Suppressor macrophage treated with lipopolysaccharide for 1 hour (primary cell): ENCODE data around the gene RBMS3.
A peak's percentile ranks its signal among the peaks of the same experiment; 100 is the strongest.
"Not testable (repeated sequence)": the region's sequence is repeated elsewhere in the genome, so short reads cannot be mapped to it uniquely, and the experiment has no call there.

Source experiments
- DNase-seq, 3 donors: peaks; one replicate each; pipeline ENCODE4 v3.0.0-alpha.2; 2020 to 2022

Gene RBMS3

DNA sequence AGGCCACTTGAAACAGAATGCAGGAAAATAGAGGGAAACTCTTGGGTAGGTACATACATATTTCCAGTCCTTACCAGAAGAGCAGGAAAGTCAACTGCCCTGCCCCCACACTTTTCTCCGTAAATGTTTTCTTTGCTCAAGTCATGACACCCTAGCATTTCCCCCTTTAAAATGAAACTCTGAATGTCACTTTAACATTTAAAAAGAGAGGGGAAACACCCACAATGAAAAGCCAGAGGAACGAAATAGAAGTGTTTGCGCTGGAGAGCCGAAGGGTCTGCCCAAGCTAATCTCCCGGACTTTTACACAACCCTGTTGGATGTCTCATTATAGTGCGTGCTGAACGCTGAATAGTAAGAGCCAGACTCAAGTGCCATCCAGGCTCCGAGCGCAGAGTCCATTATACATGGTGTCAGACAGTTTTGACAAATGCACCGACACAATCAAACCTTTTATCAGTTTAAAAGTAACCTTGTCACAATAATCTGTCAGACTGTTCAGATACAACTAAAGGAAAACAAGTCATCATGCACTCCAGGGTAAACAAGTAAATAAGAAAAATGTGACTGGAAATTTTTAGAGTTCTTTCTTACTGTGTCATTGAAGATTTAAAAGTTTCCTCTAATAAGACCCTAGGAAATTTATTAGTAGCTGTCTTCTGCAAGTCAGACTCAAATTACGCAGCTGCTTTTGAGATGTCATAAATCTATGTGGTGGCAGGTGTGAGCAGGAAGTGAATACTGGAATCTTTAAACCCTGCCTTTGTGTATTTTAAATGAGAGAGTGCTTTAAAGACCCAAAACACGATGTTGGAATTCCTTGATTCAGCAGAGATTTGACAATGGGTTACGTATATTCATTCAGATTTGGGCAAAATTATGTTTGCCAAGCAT, 159.8 kb downstream of the RBMS3 start:
- peak in 1 of 3 donors; percentile 0 for DNase-seq

DNA sequence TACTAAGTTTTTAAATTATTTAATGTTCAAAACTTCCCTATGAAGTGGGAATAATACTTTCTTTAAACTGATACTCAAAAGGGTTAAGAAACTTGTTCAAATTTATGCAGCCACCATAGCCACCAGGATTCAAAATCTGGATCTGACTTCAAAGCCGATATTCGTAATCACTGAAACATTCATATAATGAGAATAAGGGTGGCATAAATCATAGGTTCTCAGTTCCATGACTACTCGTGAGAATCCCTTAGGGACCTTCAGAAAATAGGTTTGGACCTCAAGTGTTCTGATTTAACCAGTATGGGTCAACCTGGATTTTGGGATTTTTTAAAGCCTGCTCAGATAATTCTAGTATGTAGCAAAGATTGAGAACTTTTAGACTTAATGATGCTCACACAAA, 160.6 kb downstream of the RBMS3 start:
- DNase-seq: no peak

GRCh38 chr3:29447946-29448627, 167.2 kb downstream of the RBMS3 start:
- DNase-seq: no peak

GRCh38 chr3:29451920-29452319, 171.0 kb downstream of the RBMS3 start:
- no peak for DNase-seq

DNA sequence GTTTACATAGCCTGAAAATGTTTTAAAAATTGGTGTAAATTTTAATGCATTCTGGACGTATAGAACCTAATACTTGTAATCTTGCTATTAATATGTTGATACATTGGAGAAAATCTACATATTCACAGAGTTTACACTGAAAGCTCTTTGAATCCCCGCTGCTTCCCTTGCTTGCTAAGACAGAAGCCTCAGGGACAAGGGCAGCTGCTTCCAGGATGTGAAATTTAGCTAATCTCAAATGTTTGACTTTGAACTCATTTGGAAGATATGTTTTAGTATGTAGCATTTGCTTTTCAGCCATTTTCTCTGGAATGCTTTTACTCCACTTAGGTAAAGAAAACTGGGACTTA, 172.0 kb downstream of the RBMS3 start:
- DNase-seq: no peak

GRCh38 chr3:29453284-29454001, 172.6 kb downstream of the RBMS3 start:
- DNase-seq: no peak

DNA sequence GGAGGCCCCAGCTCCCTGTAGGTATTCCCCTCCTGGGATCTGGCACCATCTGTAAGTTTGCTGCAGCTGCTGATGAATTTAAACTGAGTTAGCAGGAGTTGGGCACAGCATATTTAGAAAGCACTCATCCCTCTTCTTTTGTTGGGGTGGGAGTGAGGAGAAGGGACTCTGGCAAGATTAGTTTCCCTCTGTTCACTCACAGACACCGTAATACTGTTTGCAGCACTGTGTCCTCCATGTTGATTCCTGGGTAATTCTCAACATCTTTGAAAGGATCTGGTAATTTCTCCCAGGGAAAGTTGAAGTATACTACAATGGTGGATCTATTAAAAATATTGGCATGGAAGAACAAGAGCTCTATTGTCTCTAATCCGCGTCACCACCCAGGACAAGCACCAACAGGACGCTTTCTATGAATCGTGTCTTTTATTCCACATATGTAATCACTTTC, 173.3 kb downstream of the RBMS3 start:
- no peak for DNase-seq

GRCh38 chr3:29456901-29457300, 176.0 kb downstream of the RBMS3 start:
- DNase-seq: no peak

GRCh38 chr3:29463304-29463703, 182.4 kb downstream of the RBMS3 start:
- no peak for DNase-seq

DNA sequence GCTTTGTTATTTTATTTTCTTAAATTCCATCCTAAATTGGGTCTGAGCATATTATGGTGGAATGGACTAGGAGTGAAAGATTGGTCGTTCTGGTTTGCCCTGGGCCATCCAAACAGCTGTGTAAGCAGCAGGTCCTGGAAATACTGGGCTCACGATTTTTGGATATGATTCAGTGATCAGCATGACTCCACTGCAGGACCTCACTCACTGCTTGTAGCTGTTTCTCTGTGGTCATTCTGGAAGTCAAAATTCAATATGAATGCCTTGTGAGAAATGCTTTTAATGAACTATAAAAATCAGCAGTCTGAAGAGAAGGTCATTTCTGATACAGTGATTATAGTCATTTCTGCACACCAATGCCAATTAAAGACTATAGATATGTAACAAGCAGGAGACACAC, 185.0 kb downstream of the RBMS3 start:
- DNase-seq: no peak

DNA sequence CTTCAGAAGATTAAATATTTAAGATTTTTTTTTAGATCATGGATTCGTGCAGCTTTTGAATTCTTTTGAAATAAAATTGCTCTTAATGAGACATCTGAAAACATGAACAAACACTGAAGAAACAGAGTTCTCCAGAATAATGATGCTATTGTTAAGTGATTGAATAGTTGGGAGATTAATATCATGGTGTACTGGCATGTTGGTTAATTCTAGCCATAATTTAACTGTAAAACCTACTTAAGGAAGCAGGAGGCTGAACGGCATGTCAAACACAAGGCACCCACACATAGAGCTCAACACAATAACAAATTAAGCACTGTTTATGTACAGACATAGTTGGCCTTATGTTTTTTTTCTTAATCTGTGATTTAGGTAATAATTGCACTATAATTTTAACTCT, 185.6 kb downstream of the RBMS3 start:
- DNase-seq: no peak

- DNase-seq: no peak
These were observed 187.3 kb downstream of the RBMS3 start for GRCh38 chr3:29468187-29468586.

DNA sequence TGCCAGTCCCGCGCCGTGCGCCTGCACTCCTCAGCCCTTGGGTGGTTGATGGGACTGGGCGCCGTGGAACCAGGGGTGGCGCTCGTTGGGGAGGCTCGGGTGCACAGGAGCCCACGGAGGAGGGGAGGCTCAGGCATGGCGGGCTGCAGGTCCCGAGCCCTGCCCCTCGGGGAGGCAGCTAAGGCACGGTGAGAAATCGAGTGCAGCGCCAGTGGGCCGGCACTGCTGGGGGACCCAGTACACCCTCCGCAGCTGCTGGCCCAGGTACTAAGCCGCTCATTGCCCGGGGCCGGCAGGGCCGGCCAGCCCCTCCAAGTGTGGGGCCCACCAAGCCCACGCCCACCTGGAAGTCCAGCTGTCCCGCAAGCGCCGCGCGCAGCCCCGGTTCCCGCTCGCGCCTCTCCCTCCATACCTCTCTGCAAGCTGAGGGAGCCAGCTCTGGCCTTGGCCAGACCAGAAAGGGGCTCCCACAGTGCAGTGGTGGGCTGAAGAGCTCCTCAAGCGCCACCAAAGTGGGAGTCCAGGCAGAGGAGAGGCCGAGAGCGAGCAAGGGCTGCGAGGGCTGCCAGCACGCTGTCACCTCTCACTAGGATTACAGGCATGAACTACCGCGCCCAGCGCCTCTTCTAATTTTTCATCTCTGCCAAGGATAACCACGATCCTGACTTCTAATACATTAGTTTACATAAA, 192.8 kb downstream of the RBMS3 start:
- not testable (repeated sequence) for DNase-seq

DNA sequence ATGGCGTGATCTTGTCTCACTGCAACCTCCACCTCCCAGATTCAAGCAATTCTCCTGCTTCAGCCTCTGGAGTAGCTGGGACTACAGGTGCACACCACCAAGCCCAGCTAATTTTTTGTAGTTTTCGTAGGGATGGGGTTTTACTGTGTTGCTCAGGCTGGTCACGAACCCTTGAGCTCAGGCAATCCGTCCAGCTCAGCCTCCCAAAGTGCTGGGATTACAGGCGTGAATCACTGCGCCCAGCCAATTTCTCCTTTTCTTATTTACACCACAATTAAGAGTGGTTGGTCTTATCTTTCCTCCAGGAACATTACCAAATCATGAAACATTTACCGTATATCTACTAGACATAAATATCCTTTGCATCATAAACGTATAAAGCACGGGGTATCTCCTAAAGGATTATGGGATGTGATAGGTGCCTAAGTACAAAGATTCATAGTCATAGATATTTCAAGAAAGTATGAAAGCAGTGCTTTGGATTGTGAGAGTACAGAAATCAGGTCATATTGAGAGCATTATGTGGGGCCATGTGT, 194.5 kb downstream of the RBMS3 start:
- DNase-seq: no peak

- DNase-seq: no peak
These were observed 195.0 kb downstream of the RBMS3 start for GRCh38 chr3:29475854-29476253.

DNA sequence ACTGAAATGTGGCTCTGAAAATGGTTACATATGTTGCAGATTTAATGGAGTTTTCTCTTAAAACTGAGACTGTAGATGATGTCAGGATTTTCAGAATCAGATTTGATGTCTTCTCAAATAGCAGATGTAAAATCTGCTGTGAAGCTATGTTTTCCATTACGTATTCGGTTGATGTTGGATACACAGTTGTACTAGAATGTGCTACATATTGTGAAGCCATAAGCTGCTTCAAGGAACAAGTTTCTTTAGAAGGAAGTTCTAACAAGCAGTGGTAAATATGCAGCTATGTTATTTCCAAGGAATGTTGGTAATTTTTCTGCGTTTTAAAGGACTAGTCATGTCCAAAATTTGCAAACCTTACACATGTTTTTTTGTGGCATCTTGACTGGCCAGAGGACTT, 197.7 kb downstream of the RBMS3 start:
- DNase-seq: no peak

GRCh38 chr3:29481249-29481648, 200.4 kb downstream of the RBMS3 start:
- DNase-seq: no peak

DNA sequence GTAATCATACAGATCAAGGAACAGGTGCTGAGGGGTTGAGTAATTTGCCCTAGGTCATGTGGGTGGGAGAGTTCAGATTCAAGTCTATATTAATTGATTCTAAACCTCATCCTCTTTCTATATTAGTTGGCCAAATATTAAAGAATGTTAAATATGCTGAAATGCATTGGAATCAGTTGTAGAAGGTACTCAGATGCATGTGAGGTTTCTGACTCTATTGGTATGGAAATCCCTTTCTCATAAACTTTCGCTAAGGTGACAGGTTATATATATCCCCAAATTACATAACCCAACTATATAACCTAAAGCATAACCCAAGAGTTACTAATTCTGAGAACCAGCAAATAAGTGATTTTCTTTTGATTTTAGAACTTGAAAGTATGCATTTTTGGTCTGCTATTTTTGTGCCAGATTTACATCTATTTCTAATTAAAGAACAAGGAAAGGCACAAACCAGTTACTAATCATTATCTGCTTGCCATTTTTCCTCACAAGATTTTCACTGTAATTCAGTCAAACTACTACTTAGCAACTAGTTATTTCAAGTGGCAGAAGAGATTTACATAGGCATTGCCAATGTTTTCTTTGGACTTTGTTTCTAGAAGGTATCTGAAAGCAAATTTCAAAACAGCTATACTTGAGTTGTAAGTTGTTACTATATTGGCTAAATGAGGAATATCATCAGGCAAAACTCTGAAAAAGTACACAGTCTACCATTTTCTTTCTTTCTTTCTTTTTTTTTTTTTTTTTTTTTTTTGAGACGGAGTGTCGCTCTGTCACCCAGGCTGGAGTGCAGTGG, 201.3 kb downstream of the RBMS3 start:
- DNase-seq: no peak

- no peak for DNase-seq
These were observed 203.8 kb downstream of the RBMS3 start for GRCh38 chr3:29484633-29485032.

GRCh38 chr3:29486096-29486495, 205.2 kb downstream of the RBMS3 start:
- DNase-seq: no peak

- no peak for DNase-seq
These were observed 206.0 kb downstream of the RBMS3 start for GRCh38 chr3:29486917-29487316.

DNA sequence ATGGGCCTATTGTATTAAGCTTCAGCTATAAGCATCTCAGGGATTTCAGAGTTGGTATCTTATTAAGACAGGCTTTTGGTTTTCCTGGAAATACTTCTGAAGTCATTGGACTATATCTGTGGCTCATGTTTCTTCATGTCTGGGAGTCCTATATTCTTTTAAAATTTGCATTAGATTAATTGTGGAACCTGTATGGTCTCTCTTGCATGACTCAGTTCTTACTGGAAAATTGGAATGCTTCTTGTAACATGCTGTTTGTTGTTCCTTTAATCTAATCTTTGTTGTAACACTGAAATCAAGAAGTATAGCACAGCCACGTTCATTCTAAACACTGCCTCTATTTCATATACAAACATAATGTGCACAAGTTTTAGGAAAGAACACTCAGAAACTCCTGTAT, 208.1 kb downstream of the RBMS3 start:
- no peak for DNase-seq
